ENCODE data around the gene CDH4.

DNA sequence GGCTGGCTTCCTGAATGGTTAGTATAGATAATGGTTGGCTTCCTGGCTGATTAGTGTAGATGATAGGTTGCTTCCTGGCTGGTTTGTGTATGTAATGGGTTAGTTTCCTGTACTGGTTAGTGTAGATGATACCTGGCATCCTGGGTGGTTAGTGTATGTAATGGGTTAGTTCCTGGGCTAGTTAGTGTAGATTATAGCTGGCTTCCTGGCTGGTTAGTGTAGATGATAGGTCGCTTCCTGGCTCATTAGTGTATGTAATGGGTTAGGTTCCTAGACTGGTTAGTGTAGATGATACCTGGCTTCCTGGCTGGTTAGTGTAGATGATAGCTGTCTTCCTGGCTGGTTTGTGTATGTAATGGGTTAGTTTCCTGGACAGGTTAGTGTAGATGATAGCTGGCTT is 613.3 kb downstream of the CDH4 start:
- TF ChIP-seq, protein P1, sequence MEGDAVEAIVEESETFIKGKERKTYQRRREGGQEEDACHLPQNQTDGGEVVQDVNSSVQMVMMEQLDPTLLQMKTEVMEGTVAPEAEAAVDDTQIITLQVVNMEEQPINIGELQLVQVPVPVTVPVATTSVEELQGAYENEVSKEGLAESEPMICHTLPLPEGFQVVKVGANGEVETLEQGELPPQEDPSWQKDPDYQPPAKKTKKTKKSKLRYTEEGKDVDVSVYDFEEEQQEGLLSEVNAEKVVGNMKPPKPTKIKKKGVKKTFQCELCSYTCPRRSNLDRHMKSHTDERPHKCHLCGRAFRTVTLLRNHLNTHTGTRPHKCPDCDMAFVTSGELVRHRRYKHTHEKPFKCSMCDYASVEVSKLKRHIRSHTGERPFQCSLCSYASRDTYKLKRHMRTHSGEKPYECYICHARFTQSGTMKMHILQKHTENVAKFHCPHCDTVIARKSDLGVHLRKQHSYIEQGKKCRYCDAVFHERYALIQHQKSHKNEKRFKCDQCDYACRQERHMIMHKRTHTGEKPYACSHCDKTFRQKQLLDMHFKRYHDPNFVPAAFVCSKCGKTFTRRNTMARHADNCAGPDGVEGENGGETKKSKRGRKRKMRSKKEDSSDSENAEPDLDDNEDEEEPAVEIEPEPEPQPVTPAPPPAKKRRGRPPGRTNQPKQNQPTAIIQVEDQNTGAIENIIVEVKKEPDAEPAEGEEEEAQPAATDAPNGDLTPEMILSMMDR (optimal IDR thresholded peaks at IDR 0.05 in 1 of 3, IDR thresholded peaks at IDR 0.05 in 1 of 3, conservative IDR thresholded peaks at IDR 0.05 in 1 of 3; ENCODE audit: extremely low read depth in 1 of 3, insufficient read depth in 2 of 3, low read length in 3 of 3): no peak
- TF ChIP-seq EZH2 (IDR thresholded peaks at IDR 0.05; ENCODE audit: low read length): no peak

Data from keratinocyte (primary cell).